ENCODE results near the gene WFIKKN2. TPM values are rescaled to one million over a fixed set of nuclear protein-coding genes. Genes with fewer than 3 reads are reported as not detected.

The WFIKKN2 gene
- total and polyA plus RNA-seq, 2 of the 8 experiments (the other 6 are each of a cell fraction or from before 2014, with no cell fraction given) = 0.07 to 0.30 TPM

GRCh38 chr17:50875074-50875473 is 39.7 kb downstream of the WFIKKN2 start:
- Histone ChIP-seq H3K4ac (replicated peaks; ENCODE audit: insufficient read length, low read depth, low read length) (no peak overlapping the region), H3K79me1 (ENCODE audit: low read depth, low read length) (no peaks in the 10 kb centered on the region), H2BK5ac (ENCODE audit: low read depth, low read length) (no peak overlapping the region), H4K20me1 (replicated peaks in 1 of 2; ENCODE audit: control insufficient read depth in 1 of 2, insufficient read depth in 2 of 2, low read length in 2 of 2) (no peaks in the 10 kb centered on the region), H3K36me3 (ENCODE audit: control insufficient read depth in 2 of 4, insufficient read depth in 4 of 4, low read length in 3 of 4) (no peaks in the 10 kb centered on the region), H4K8ac (ENCODE audit: extremely low read depth, insufficient read depth, low read length) (no peak overlapping the region), H3K27me3 (replicated peaks in 1 of 4; ENCODE audit: control insufficient read depth in 3 of 4, extremely low read depth in 1 of 4, insufficient read depth in 3 of 4, low read length in 3 of 4) (no peaks in the 10 kb centered on the region), H4K91ac (replicated peaks; ENCODE audit: insufficient read length, low read length) (no peak overlapping the region), H2BK120ac (replicated peaks; ENCODE audit: low read depth, low read length) (no peak overlapping the region), H3K4me2 (ENCODE audit: insufficient read depth in 1 of 2, low read depth in 2 of 2, low read length in 2 of 2) (no peak overlapping the region), H3K4me1 (replicated peaks in 1 of 4; ENCODE audit: control insufficient read depth in 3 of 4, insufficient read depth in 4 of 4, low read length in 3 of 4) (no peaks in the 10 kb centered on the region), H3K56ac (replicated peaks; ENCODE audit: insufficient read length, low read depth, low read length) (no peak overlapping the region), H3K23ac (ENCODE audit: insufficient read length) (no peak overlapping the region), H2BK12ac (ENCODE audit: low read depth, low read length) (no peak overlapping the region), H2AK5ac (ENCODE audit: low read depth, low read length) (no peak overlapping the region), H2BK15ac (ENCODE audit: low read length) (no peak overlapping the region), H2BK20ac (ENCODE audit: low read length) (no peak overlapping the region), H2AFZ (ENCODE audit: low read length) (no peak overlapping the region), H3K23me2 (ENCODE audit: low read depth, low read length) (no peaks in the 10 kb centered on the region), H3K27ac (ENCODE audit: low read depth, low read length) (no peak overlapping the region), H3K79me2 (ENCODE audit: control insufficient read depth in 1 of 2, insufficient read depth in 2 of 2, low read length in 2 of 2) (no peaks in the 10 kb centered on the region), H3K9ac (replicated peaks in 1 of 4; ENCODE audit: extremely low read depth in 1 of 4, low read depth in 3 of 4, low read length in 3 of 4) (no peak overlapping the region), H3K9me3 (ENCODE audit: insufficient read depth in 2 of 2, low read depth in 1 of 2, low read length in 1 of 2) (peaks cover 0 to 1% of the 10 kb centered on the region in 2 experiments; a peak in 2 of 4 replicates), H3K4me3 (ENCODE audit: extremely low read depth in 1 of 4, insufficient read depth in 2 of 4, low read depth in 3 of 4, low read length in 4 of 4) (no peak overlapping the region), H3K18ac (ENCODE audit: extremely low read depth, low read length) (no peak overlapping the region), H4K5ac (ENCODE audit: insufficient read length, low read depth, low read length) (no peak overlapping the region), H3K14ac (ENCODE audit: insufficient read length) (no peak overlapping the region)
- FAIRE-seq = no peak
- 86% methylated on average over 2 of the region's 2 CpGs; no CpG with 5 or more reads in 1 of the 2 experiments for WGBS, 2 experiments (ENCODE audit: extremely low coverage in 1 of 2, insufficient coverage in 1 of 2, insufficient read length in 1 of 2, insufficient replicate concordance in 2 of 2, low coverage in 1 of 2, low lambda C conversion rate in 2 of 2, missing lambda C conversion rate in 1 of 2)
- DNase-seq (ENCODE audit: low read depth in 1 of 2, low spot score in 2 of 2) = no peak
- POLR2A ChIA-PET (ENCODE audit: partially characterized antibody) = interaction anchor here (6.3 kb wide), 1 partner anchor 9 kb away, joined by 51 read pairs; the partner anchor contains the start of gene TOB1
- CTCF ChIA-PET (ENCODE audit: partially characterized antibody) = interaction anchor here (0.9 kb wide), 1 partner anchor 82 kb away, joined by 4 read pairs; no protein-coding TSS in a partner anchor
- no peak for TF ChIP-seq POU5F1 (IDR thresholded peaks at IDR 0.05; ENCODE audit: low read depth, low read length)
- no peak for TF ChIP-seq USF2 (IDR thresholded peaks at IDR 0.05; ENCODE audit: low read length)
- no peak for TF ChIP-seq ATF2 (IDR thresholded peaks at IDR 0.05; ENCODE audit: low read length)
- no peak for TF ChIP-seq SRF (IDR thresholded peaks at IDR 0.05; ENCODE audit: low read depth, low read length)
- no peak for TF ChIP-seq JUND (IDR thresholded peaks at IDR 0.05; ENCODE audit: low read length)

Measured in H1 (cell line).